Urothelium cell line (cell line): Measurements from ENCODE around the gene MYOCD.

ENCODE experiments used
- DNase-seq: peaks from one replicate; pipeline ENCODE4 v3.0.0; 2011; ENCODE audit warnings: low spot score, mixed read lengths
- FAIRE-seq: peaks from 2 replicates; lab custom pipeline; 2011; peaks lifted over from hg19 to GRCh38; lab: Jason Lieb, UNC

Gene MYOCD

GRCh38 chr17:12706070-12706469 is 40.4 kb downstream of the MYOCD start:
- FAIRE-seq (no peak), DNase-seq (no peak)

GRCh38 chr17:12709063-12709462 is 43.4 kb downstream of the MYOCD start:
- DNase-seq (no peak), FAIRE-seq (no peak)

DNA sequence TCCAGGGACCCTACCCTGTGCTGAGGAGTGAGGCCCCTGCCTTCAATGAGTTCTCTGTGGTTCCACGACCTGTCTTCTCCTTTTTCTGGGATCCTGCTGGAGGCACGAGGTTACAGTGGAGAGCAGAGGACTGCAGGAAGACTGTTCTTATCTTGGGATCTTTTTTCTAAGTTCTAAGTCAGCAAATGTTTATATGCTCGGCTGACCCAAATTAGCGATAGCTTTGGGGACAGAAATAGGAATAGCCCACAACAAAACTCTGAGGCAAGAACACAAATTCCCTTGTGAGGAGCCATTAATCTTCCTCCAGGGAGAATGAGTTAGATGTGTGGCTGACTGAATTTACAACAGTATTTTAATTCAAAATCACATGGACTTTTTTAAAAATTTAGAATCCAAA is 46.7 kb downstream of the MYOCD start:
- FAIRE-seq (no peak), DNase-seq (no peak)

DNA sequence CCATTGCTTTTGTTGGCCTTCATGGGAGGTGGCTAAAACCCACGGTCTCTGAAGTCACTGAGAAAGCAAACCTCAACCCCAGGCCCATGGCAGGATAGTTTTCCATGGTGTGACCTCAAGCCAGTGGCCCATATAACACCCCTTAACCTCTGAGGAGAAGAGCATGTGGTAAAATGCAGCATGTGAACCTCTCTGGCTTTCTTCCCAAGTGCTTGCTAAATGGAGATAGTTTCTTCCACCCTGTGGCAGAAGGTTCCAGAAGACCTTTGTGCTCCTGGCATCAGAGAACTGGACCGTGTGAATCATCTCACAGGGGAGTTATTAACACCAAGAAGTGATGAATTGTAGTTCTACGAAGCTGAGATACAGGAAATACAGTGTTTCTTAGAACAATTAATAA is 47.3 kb downstream of the MYOCD start:
- DNase-seq (no peak), FAIRE-seq (no peak)

- DNase-seq (no peak), FAIRE-seq (no peak)
Measured at GRCh38 chr17:12719948-12720347, 54.3 kb downstream of the MYOCD start.

GRCh38 chr17:12721581-12721980 is 55.9 kb downstream of the MYOCD start:
- DNase-seq (no peak), FAIRE-seq (no peak)

GRCh38 chr17:12722282-12722681 is 56.6 kb downstream of the MYOCD start:
- no peak for DNase-seq
- no peak for FAIRE-seq

GRCh38 chr17:12726131-12726530 is 60.4 kb downstream of the MYOCD start:
- FAIRE-seq (no peak), DNase-seq (no peak)

DNA sequence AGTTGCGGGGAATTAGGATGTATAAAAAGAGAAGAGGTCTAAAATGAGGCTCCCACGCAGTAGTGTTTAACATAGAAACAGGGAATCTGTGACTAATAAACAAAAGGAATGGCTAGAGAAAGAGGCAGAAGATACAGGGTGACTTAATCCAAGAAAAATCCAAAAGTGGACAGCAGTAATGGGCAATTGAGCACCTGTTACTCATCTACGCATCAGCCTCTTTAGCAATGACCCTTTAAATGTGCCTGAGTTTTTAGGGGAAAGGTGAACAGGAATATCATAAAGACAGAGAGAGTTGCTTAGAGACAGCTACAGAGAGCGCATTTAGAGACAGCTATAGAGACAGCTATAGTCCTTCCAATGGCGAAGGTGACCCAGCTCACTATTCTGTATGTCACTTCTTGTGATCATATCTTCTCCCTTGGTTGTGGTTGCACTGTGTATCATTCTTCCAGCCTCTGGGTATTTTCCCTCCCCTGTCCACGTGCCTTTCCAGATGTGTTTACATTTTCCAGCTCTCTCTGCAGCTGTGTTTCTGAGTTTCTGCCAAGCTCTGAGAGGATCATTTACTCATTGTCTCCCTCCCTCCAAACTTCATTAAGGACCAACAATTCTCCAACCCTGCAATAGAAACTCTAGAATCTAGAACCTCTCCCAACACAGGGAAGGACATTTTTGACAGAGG is 61.5 kb downstream of the MYOCD start:
- FAIRE-seq (no peak), DNase-seq (no peak)

GRCh38 chr17:12727881-12728280 is 62.2 kb downstream of the MYOCD start:
- FAIRE-seq (no peak), DNase-seq (no peak)

- no peak for FAIRE-seq
- no peak for DNase-seq
Measured at GRCh38 chr17:12729086-12729485, 63.4 kb downstream of the MYOCD start.

- DNase-seq (no peak), FAIRE-seq (no peak)
Measured at GRCh38 chr17:12730421-12730820, 64.7 kb downstream of the MYOCD start.

DNA sequence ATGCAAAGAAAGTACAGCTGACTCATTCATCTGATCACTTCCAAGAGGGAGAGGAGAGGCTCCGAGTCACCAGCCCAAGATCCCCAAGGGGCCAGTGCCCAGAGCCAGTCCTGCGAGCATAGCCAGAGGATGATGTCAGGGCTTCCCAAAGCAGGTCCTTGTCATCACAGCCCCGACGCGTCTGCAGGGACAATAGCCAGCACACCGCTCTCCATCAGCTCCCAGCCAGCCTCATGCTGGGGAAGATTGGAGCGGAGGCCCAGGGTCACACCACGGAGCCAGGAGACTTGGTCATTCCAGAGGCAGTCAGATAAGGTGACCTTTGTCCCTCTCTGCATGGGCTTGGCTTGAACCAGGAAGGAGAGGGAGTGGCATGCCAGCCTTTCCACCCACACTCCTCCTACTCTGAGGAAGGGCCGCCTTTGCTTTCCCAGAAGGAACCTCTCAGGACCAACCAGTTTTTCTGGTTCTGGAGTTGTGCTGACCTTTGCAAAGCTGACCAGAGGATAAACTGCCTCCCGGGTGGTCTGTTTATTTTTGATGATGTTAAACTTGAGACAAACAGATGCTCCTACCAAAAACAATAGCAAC is 65.3 kb downstream of the MYOCD start:
- DNase-seq (peak; percentile 19), FAIRE-seq (no peak)

GRCh38 chr17:12731839-12732238 is 66.1 kb downstream of the MYOCD start:
- no peak for FAIRE-seq
- DNase-seq, result no peak

DNA sequence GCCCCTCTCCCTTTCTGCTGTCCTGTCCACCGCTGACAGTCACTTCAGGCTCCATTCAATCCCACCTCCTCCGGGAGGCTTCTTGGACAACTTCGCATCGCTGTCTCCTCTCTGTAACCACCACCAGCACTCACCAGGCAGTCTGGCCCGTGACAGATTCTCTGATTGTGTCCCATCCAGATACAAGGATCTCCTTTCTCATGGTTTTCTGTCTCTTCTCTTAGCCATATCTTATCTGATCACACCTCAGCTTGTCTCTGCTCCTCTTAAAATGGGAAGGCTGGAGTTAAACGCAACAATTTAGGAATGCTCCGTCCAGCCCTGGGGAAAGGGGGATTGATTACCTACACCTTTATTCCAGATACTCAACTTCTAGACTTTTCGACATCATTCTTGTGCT is 66.7 kb downstream of the MYOCD start:
- DNase-seq (no peak), FAIRE-seq (no peak)

- DNase-seq (no peak), FAIRE-seq (no peak)
Measured at GRCh38 chr17:12734926-12735325, 69.2 kb downstream of the MYOCD start.

GRCh38 chr17:12735517-12735916 is 69.8 kb downstream of the MYOCD start:
- FAIRE-seq (no peak), DNase-seq (no peak)

DNA sequence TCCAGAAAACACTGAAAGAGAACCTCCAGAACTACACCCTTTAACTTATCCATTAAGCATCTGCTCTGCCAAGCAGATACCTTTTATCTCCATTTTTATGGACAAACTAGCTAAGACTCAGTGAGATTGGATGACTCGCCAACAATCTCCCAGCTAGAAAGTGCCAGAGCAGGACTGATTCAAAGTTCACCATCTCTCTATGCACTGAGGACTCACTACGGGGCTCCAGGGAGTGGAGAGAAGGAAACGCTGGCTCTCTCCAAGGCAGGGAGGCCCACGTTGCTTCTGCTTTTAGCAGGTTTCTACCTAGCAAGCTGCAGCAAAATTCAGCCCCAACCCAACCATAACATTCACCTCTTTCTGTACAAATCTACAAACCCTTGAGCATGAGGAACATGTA is 70.8 kb downstream of the MYOCD start:
- DNase-seq, result no peak

GRCh38 chr17:12737740-12738469 is 72.2 kb downstream of the MYOCD start:
- DNase-seq (no peak), FAIRE-seq (no peak)

More for the DNA sequence above, 70.8 kb downstream of the MYOCD start:
- no peak for FAIRE-seq

DNA sequence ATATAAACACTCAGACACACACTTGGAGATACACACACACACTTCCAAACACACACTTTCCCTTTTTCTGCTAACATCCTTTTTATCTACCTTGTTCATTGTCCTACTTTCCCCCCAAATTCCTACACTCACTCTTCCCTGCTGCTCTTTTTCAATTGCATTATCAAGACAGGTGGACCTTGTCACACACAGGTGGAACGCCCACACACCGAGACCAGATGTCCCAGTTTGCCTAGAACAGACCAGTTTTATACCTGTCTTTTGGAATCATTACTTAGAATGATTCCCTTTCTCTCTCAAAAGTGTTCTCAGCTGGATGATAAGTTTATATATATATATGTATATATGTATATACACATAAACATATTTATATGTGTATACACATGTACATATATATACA is 72.9 kb downstream of the MYOCD start:
- FAIRE-seq, result no peak
- DNase-seq, result no peak

GRCh38 chr17:12739500-12739899 is 73.8 kb downstream of the MYOCD start:
- DNase-seq (no peak), FAIRE-seq (no peak)

DNA sequence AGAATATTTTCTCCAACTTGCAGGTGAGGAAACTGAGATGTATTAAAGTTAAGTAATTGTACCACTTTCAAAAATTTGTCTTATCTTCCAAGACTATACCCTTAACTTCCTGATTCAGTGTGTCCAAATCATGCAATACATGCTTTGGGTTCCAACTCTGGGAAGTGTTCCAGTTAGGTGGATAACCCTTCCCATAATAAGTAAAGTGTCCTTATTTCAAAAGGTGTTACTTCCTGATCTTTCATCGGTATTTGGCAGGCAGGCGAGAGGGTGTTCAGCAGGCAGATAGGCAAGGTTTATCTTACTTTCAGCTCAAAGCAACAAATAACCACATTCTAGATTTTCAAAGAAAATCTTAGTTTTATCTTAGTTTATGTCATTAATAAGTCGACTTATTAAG is 77.4 kb downstream of the MYOCD start:
- FAIRE-seq (no peak), DNase-seq (no peak)
